ENCODE measurements around the gene GPC5. TPM values are rescaled to one million over a fixed set of nuclear protein-coding genes. Genes with fewer than 3 reads are reported as not detected.

The GPC5 gene
- total RNA-seq, 1 experiment from 2014 or later: 0.15 TPM

- Histone ChIP-seq H3K79me2 (ENCODE audit: insufficient read depth, low read length) (no peaks in the 10 kb centered on the region), H2BK15ac (ENCODE audit: low read depth, low read length) (no peak overlapping the region), H3K4me2 (ENCODE audit: insufficient read depth, insufficient read length, low read length) (no peak overlapping the region), H3K4ac (ENCODE audit: low read depth, low read length) (no peak overlapping the region), H3K18ac (ENCODE audit: insufficient read length, low read depth, low read length) (no peak overlapping the region), H3K56ac (ENCODE audit: insufficient read length, low read depth, low read length) (no peak overlapping the region), H3K14ac (ENCODE audit: insufficient read depth, low read length) (no peak overlapping the region), H3K23ac (ENCODE audit: insufficient read length, low read depth, low read length) (no peak overlapping the region), H3K23me2 (ENCODE audit: insufficient read length, low read depth, low read length, poor library complexity, severe bottlenecking) (no peaks in the 10 kb centered on the region), H2BK20ac (ENCODE audit: low read depth, low read length, poor library complexity, severe bottlenecking) (no peak overlapping the region), H2AK5ac (ENCODE audit: insufficient read length, low read length) (no peak overlapping the region), H3K9me3 (ENCODE audit: control insufficient read depth, low read depth, low read length) (no peaks in the 10 kb centered on the region), H3K79me1 (ENCODE audit: insufficient read depth, low read depth, low read length, poor library complexity, severe bottlenecking) (no peaks in the 10 kb centered on the region), H3K9ac (ENCODE audit: extremely low read depth, insufficient read length, low read length) (no peak overlapping the region), H2BK120ac (ENCODE audit: low read depth, low read length, poor library complexity, severe bottlenecking) (no peak overlapping the region), H4K91ac (ENCODE audit: insufficient read length, low read depth, low read length) (no peak overlapping the region), H4K20me1 (ENCODE audit: control insufficient read depth, insufficient read depth, insufficient read length) (no peaks in the 10 kb centered on the region), H2BK5ac (ENCODE audit: insufficient read length, low read length) (no peak overlapping the region), H3K4me1 (ENCODE audit: insufficient read depth, low read length) (no peaks in the 10 kb centered on the region), H3T11ph (ENCODE audit: low read length) (no peak overlapping the region), H4K5ac (ENCODE audit: insufficient read length, low read depth, low read length) (no peak overlapping the region), H3K27ac (ENCODE audit: insufficient read length, low read depth, low read length) (no peak overlapping the region), H3K27me3 (ENCODE audit: insufficient read depth, low read length) (no peaks in the 10 kb centered on the region), H2AFZ (ENCODE audit: low read length) (no peak overlapping the region), H2BK12ac (ENCODE audit: insufficient read length, low read depth, low read length) (no peak overlapping the region), H4K8ac (replicated peaks; ENCODE audit: insufficient read length, low read depth, low read length) (no peak overlapping the region)
- WGBS (ENCODE audit: extremely low coverage, insufficient read length, low lambda C conversion rate): no CpG with 5 or more reads among the region's 1 CpG
- DNase-seq: no peak
- H3K27ac Mint-ChIP-seq: no peak overlapping the region
- H3K36me3 Mint-ChIP-seq (ENCODE audit: insufficient read depth in 1 of 3, low read depth in 3 of 3): no peaks in the 10 kb centered on the region
- H3K4me3 Mint-ChIP-seq: no peak overlapping the region
- peaks cover 0 to 2% of the 10 kb centered on the region in 2 experiments; a peak in 1 of 4 replicates for H3K4me1 Mint-ChIP-seq
- H3K27me3 Mint-ChIP-seq (ENCODE audit: low read depth): peaks cover 2% of the 10 kb centered on the region; the same call in 1 of the 2 replicates
- TF ChIP-seq CTCF (conservative IDR thresholded peaks at IDR 0.05): no peak
- H3K9me3 Mint-ChIP-seq: no peaks in the 10 kb centered on the region
Observed at GRCh38 chr13:92574499-92574898, 1176.1 kb downstream of the GPC5 start.

Measured in H9 (cell line).